Skin epidermis (tissue), 12 donors: ENCODE results near the gene FN1.

Experiments used
- H3K27ac ChIP-seq, 21 experiments: fragments of 200-600 bp; sonication (generic) in 11 of 21; one replicate each; pipeline ENCODE4 v1.5.0; 2020; ENCODE audit warnings: mild to moderate bottlenecking in 3 of 21, inconsistent platforms in 2 of 21, moderate library complexity in 2 of 21
- H3K4me3 ChIP-seq, 7 experiments: fragments of 200-600 bp; sonication (generic) in 2 of 7; one replicate each; pipeline ENCODE4 v1.5.0; 2020; ENCODE audit warnings: inconsistent platforms in 2 of 7, mild to moderate bottlenecking in 2 of 7, moderate library complexity in 1 of 7

Gene FN1

GRCh38 chr2:215313255-215313613 is 122.6 kb downstream of the FN1 start:
- no peak overlapping the region for H3K4me3 ChIP-seq
- H3K27ac ChIP-seq = no peak overlapping the region

GRCh38 chr2:215311625-215312396 is 124.1 kb downstream of the FN1 start, which contains the start of gene ATIC:
ATIC (plus strand) TSS chr2:215312059; CDS start chr2:215312143, 84 bp downstream.
- Histone ChIP-seq H3K4me3 (peak within 1 kb of the TSS; percentile 51 to 84 (median 71)), H3K27ac (peak within 1 kb of the TSS; percentile 62 to 92 (median 80))

- Histone ChIP-seq H3K4me3 (peak overlapping the region; percentile 51 to 84 (median 71)), H3K27ac (peak overlapping the region in 20 of 21 experiments; percentile 59 to 92 (median 82))
Measured at GRCh38 chr2:215311259-215311624, 124.6 kb downstream of the FN1 start.
